Measurements from ENCODE around the gene HSD17B1.

DNA sequence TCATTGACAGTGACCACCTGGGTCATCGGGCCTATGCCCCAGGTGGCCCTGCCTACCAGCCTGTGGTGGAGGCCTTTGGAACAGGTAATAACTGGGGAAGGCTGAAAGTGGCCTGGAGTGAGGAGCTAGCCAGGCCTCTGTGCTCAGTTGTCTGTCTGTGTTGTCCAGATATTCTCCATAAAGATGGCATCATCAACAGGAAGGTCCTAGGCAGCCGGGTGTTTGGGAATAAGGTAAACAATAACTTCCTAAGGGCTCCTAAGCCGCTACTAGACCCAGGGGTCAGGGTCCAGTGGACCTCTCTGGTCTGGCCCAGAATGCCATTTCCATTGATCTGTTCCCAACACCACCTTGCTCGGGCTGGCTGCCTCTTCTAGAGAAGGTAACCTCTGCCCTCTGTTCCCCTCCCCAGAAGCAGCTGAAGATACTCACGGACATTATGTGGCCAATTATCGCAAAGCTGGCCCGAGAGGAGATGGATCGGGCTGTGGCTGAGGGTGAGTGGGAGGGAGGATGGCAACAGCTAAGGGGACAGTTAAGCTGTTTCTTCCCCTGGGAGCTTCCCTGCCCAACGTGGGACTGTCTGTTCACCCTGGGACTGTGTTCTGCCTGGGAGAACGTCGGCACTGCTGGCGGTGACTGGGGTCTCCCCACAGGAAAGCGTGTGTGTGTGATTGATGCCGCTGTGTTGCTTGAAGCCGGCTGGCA is 12.2 kb downstream of the HSD17B1 start:
- TF ChIP-seq POLR2AphosphoS5 (IDR thresholded peaks at IDR 0.05; ENCODE audit: insufficient read depth in 1 of 2, low read depth in 1 of 2) (no peak), POLR2A (IDR thresholded peaks at IDR 0.05) (no peak)
- TF ChIP-seq, protein P1, sequence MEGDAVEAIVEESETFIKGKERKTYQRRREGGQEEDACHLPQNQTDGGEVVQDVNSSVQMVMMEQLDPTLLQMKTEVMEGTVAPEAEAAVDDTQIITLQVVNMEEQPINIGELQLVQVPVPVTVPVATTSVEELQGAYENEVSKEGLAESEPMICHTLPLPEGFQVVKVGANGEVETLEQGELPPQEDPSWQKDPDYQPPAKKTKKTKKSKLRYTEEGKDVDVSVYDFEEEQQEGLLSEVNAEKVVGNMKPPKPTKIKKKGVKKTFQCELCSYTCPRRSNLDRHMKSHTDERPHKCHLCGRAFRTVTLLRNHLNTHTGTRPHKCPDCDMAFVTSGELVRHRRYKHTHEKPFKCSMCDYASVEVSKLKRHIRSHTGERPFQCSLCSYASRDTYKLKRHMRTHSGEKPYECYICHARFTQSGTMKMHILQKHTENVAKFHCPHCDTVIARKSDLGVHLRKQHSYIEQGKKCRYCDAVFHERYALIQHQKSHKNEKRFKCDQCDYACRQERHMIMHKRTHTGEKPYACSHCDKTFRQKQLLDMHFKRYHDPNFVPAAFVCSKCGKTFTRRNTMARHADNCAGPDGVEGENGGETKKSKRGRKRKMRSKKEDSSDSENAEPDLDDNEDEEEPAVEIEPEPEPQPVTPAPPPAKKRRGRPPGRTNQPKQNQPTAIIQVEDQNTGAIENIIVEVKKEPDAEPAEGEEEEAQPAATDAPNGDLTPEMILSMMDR (IDR thresholded peaks at IDR 0.05) = no peak
